T47D (cell line): Measurements from ENCODE around the gene BCAS3.
A peak's percentile ranks its signal among the peaks of the same experiment; 100 is the strongest.
"Not testable (repeated sequence)": the region's sequence is repeated elsewhere in the genome, so short reads cannot be mapped to it uniquely, and the experiment has no call there.

Experiments used
- DNase-seq, 2 experiments: peaks; one replicate each; pipeline versions ENCODE4 v3.0.0 to v3.0.0-alpha.2; 2011 to 2012; ENCODE audit warnings: low read depth in 1 of 2, low spot score in 1 of 2
- JUND ChIP-seq: IDR thresholded peaks from 2 replicates; pipeline ENCODE4 v1.6.1; 2012; ENCODE audit warnings: low read depth
- in situ Hi-C: cut with HindIII; loops from 2 replicates; pipeline ENCODE4 v1.10.0; 2016; ENCODE audit warnings: low sequenced_read_pairs, low pct_unique_long_range_greater_than_20kb

The BCAS3 gene

DNA sequence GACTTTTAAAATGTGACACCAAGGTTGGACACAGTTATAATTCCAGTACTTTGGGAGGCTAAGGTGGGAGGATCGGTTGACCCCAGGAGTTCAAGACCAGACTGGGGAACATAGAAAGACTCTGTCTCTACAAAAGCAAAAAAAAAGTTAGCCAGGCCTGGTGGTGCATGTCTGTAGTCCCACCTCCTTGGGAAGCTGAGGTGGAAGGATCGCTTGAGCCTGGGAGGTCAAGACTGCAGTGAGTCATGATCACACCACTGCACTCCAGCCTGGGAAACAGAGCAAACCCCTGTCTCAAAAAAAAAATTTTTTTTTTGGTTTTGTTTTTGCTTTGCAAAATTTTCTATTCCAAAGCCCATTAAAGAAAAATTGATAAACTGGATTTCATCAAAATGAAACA lies 281.4 kb downstream of the BCAS3 start:
- no peak for TF ChIP-seq JUND
- in situ Hi-C loops: no loop called here

DNA sequence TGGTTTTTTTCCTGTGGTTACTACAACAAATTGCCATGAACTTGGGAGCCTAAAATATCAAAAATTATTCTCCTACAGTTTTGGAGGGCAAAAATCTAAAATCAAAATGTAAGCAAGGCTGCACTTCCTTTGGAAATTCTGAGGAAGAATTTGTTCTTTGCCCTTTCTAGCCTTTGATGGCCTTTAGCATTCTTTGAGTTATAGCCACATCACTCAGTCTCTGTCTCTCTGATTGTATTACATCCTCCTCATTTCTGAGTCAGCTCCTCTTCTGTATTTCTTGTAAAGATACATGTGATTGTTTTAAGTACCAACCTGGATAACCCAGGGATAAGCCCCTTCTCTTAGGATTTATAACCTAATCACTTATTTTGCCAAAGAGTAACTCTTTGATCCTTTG lies 282.0 kb downstream of the BCAS3 start:
- no peak for TF ChIP-seq JUND
- DNase-seq: no peak
- in situ Hi-C loops: no loop called here

More for the DNA sequence above, 281.4 kb downstream of the BCAS3 start:
- DNase-seq: no peak

DNA sequence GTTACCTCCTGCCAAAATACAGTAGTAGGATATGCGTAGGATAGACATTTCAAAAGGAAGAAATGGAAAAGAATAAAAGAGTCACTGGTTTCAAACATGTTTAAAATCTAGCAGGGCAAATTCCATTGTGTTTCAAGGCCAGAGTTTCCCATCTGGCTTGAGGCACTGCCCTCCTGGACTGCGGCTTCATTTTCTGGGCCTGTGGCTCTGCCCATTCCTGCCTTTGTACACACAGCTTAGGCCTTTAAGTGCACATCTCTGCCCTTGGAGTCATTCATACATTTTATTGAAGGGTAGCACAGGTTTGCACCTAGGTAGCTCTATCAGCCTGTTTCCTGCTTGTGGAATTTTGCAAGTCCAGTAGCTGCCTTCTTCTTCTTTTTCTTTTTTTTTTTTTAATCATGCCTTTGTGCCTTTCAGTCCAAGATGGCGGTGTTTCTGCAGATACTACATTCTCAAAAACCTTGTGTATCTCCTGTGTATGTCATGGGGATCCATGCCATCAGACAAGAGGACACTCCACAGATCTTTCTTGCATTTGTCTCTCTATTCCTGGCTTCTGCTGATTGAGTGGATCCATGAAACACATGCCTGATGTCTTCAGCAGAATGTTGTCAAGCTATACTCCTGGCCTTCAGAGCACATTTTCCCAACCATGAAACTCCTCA lies 282.9 kb downstream of the BCAS3 start:
- in situ Hi-C loops: no loop called here
- no peak for TF ChIP-seq JUND
- DNase-seq: no peak

DNA sequence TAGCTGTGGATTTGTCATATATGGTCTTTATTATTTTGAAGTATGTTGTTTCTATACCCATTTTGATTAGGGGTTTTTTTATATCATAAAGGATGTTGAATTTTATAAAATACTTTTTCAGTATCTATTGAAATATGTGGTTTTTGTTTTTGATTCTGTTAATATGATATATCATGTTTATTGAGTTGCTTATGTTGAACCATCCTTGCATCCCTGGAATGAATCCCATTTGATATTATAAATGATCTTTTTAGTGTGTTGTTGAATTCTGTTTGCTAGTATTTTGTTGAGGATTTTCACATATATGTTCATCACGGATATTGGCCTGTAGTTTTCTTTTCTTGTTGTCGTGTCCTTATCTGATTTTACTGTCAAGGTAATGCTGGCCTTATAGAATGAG lies 286.5 kb downstream of the BCAS3 start:
- TF ChIP-seq JUND: no peak
- no peak for DNase-seq
- in situ Hi-C loops: no loop called here

DNA sequence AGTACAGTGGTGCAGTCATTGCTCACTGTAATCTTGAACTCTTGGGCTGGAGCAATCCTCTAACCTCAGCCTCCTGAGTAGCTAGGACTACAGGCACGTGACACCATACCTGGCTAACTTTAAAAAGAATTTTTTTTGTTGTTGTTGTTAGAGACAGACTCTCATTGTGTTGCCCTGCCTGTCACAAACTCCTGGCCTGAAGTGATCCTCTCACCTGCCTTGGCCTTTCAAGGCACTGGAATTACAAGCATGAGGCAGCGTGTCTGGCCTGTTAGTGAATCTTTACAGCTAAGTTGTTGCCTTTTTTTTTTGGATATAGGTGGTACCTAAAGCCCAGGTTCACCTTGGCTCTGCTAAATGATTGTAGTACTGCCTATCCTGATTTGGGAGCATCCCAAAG lies 290.6 kb downstream of the BCAS3 start:
- TF ChIP-seq JUND: no peak
- no peak for DNase-seq
- in situ Hi-C loops: no loop called here

DNA sequence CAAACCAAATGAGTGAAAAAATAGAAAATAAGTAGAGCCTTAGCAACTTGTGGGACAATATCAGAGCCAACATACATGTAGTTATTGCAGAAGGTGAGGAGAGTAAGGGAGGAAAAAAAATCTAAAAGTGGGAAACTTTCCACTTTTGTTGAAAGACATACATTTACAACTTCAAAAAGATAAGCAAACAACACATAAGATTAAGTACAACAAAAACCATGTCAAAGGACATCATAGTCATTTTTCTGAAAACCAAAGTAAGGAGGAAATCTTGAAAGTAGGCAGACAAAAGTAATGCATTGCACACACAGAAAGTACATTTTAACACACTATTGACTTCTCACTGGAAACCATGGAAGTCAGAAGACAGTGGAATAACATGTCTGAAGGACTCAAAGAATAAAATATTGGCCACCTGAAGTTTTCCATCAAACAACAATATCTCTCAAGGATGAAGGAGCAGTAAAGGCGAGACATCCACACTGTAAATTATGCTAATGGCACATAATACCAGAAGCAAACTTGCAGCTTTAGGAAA lies 291.9 kb downstream of the BCAS3 start:
- in situ Hi-C loops: no loop called here
- DNase-seq: no peak
- TF ChIP-seq JUND: no peak

DNA sequence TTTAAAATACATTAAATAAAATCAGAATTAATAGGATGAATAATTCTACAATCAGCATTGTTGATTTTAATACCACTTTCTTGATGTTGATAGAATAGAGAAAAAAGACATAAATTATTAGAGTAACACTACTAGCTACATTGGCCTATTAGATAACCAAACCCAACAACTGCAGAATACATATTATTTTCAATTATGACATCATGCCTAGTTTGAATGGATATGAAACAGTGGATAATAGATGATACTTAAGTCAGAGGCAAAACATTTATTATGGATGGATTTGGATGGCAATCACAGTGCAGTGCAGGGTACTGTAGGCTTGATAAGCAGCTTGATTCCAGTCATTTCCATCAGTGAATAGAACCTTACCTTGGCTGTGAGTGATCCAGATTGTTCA lies 293.1 kb downstream of the BCAS3 start:
- in situ Hi-C loops: no loop called here
- TF ChIP-seq JUND: no peak
- no peak for DNase-seq

DNA sequence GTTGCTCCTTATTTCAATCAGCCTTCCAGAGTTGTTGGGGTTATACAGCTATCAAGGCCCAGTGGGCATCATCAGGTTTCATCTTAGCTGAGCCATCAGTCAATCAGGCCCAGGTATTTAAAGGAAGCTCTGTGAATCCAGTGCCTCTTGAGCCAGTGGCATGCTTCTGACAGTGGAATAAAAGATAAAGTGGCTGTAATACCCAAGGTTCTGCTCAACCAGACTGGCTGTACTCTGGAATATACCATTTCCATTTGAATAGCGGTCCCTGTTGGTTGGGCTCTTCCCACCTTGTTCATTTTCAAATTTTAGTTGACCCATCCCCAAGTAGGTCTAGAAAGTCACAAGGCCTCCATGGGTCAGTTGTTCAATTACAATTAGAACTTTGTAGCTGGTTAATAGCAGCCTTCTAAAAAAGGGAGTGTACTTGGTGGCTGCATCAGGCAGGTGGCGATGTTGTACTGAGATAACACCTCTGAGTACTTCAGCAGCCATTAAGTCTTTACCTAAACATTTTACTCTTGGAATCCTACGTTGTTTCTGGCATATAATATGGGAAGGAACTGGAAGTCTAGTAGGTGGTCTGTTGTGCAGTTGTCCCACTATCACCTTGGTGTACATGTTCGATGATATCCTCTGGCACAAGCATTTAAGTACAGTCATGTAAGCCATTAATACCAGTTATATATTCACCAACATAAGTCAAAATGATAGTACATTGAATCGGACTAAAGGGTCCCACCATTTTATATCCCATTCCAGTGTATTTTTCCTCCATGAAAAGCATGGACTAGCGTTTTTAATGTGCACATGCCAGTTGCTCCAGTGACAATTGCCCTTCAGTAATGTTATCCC lies 294.1 kb downstream of the BCAS3 start:
- in situ Hi-C loops: no loop called here
- no peak for TF ChIP-seq JUND

DNA sequence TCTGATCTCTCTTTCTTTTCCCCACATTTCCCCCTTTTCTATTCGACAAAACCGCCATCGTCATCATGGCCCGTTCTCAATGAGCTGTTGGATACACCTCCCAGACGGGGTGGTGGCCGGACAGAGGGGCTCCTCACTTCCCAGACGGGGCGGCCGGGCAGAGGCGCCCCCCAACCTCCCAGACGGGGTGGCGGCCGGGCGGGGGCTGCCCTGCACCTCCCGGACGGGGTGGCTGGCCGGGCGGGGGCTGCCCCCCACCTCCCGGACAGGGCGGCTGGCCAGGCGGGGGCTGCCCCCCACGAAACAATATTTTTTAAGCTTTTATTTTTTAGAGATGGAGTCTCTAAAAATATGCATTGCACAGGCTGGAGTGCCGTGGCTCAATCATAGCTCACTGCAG lies 299.2 kb downstream of the BCAS3 start:
- DNase-seq, in situ Hi-C loops: not testable (repeated sequence)

More for the DNA sequence above, 294.1 kb downstream of the BCAS3 start:
- peak; percentile 71 to 79 for DNase-seq

DNA sequence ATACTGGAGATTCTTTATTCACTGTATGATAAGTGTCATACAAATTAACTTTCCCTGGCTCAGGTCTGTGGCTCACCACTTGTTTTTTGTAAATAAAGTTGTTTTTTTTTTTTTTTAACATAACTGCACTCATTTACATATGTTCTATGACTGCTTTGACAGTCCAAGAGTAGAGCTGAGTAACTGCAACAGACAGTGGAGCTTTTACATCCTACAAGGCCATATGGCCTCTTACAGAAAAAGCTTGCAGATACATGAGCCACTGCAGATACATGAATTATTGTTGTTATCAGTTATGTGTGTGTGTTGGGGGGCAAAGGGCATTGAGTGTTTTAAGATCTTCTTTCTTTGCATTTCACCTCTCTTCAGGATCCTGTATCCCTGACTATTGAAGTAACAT lies 311.7 kb downstream of the BCAS3 start:
- no peak for TF ChIP-seq JUND
- in situ Hi-C loops: no loop called here
- DNase-seq: no peak

DNA sequence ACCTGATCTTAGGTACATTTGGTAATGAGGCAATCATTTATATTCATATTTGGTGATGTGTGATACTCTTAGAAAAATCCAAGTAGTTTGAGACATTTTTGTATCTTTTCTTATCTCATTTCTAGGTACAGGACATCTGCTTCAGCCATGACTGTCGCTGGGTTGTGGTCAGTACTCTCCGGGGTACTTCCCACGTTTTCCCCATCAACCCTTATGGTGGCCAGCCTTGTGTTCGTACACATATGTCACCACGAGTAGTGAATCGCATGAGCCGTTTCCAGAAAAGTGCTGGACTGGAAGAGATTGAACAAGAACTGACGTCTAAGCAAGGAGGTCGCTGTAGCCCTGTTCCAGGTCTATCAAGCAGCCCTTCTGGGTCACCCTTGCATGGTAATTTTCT lies 312.2 kb downstream of the BCAS3 start:
- in situ Hi-C loops: no loop called here

DNA sequence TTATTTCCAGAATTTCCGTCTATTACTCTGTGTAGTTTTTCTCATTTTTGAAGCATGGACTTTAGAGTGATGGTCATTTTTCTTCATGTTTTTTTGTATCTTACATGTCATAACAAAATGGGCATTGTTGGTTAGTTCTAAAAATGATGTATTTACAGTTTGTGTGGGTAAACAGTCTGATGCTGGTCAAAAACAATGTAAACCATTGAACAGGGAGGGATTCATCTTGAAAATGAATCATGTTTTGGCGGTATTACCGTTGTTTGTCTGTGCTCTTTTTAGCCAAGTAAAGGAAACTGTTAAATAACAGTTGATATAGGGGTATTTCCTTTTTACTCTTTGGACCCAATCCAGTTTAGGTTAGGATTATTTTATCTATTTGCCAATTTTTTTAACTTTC lies 315.8 kb downstream of the BCAS3 start:
- TF ChIP-seq JUND: no peak
- DNase-seq: no peak
- in situ Hi-C loops: no loop called here

More for the DNA sequence above, 312.2 kb downstream of the BCAS3 start:
- DNase-seq: no peak
- no peak for TF ChIP-seq JUND

DNA sequence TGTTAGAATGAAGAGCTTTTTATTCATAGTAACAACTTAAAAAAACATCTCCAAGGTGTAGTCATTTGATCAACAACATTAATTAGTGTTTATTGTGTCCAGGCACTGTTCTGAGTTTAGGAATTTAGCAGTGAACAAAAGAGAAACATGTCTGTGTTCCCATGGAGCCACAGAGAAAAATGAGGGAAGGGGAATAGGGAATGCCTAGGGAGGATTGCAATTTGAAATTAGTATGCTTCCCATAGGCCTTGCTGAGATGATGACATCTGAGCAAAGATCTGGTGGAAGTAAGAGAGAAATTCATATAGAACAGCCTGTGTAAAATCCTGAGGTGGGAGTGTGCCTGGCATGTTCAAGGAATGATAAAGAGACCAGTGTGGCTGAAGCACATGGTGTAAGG lies 318.0 kb downstream of the BCAS3 start:
- TF ChIP-seq JUND: no peak
- in situ Hi-C loops: no loop called here
- no peak for DNase-seq
